IMR-90 (cell line): ENCODE results near the gene CPED1.

Experiments used
- BHLHE40 ChIP-seq: fragments of 150-350 bp; IDR thresholded peaks from 2 replicates; pipeline ENCODE4 v1.6.1; 2016; ENCODE audit warnings: mild to moderate bottlenecking, low read depth, low read length
- CEBPB ChIP-seq: IDR thresholded peaks from 2 replicates; pipeline ENCODE4 v1.6.1; 2012; ENCODE audit warnings: low read depth, low read length, improper control_type of control experiment
- CTCF ChIP-seq: conservative IDR thresholded peaks from 2 replicates; pipeline ENCODE4 v1.5.1; 2012; ENCODE audit warnings: mild to moderate bottlenecking, low read depth, low read length, improper control_type of control experiment
- ELK1 ChIP-seq: fragments of 150-350 bp; IDR thresholded peaks from 2 replicates; pipeline ENCODE4 v1.6.1; 2016; ENCODE audit warnings: low read depth, mild to moderate bottlenecking, low read length, moderate library complexity, borderline replicate concordance
- MAZ ChIP-seq: IDR thresholded peaks from 2 replicates; pipeline ENCODE4 v1.6.1; 2012; ENCODE audit warnings: low read depth, mild to moderate bottlenecking, low read length, improper control_type of control experiment, moderate library complexity, borderline replicate concordance
- MXI1 ChIP-seq: IDR thresholded peaks from 2 replicates; pipeline ENCODE4 v1.6.1; 2012; ENCODE audit warnings: low read depth, mild to moderate bottlenecking, low read length, moderate library complexity, borderline replicate concordance
- NFE2L2 ChIP-seq: fragments of 150-350 bp; IDR thresholded peaks from 2 replicates; pipeline ENCODE4 v1.6.1; 2016; ENCODE audit warnings: low read depth, mild to moderate bottlenecking, low read length
- POLR2A ChIP-seq: IDR thresholded peaks from 2 replicates; pipeline ENCODE4 v1.6.1; 2012; ENCODE audit warnings: mild to moderate bottlenecking, low read depth, low read length
- RAD21 ChIP-seq: IDR thresholded peaks from 2 replicates; pipeline ENCODE4 v1.6.1; 2012; ENCODE audit warnings: low read length, improper control_type of control experiment
- RCOR1 ChIP-seq: IDR thresholded peaks from 2 replicates; pipeline ENCODE4 v1.6.1; 2012; ENCODE audit warnings: mild to moderate bottlenecking, low read length, improper control_type of control experiment; ENCODE audit not compliant: insufficient replicate concordance
- RFX5 ChIP-seq: IDR thresholded peaks from 2 replicates; pipeline ENCODE4 v1.8.0; 2012; ENCODE audit warnings: low read depth, mild to moderate bottlenecking, low read length, moderate library complexity
- SMC3 ChIP-seq: fragments of 150-350 bp; IDR thresholded peaks from 2 replicates; pipeline ENCODE4 v1.6.1; 2016; ENCODE audit warnings: low read depth, mild to moderate bottlenecking, antibody characterized with exemption, low read length, moderate library complexity
- USF2 ChIP-seq: fragments of 150-350 bp; IDR thresholded peaks from 2 replicates; pipeline ENCODE4 v1.6.1; 2017; ENCODE audit warnings: mild to moderate bottlenecking, antibody characterized with exemption, low read length, low read depth

GRCh38 chr7:121020989-121021969, 32.8 kb downstream of the CPED1 start:
- TF ChIP-seq CTCF, result no peak
- no peak for TF ChIP-seq RCOR1
- no peak for TF ChIP-seq POLR2A
- TF ChIP-seq CEBPB, result no peak
- TF ChIP-seq USF2, result no peak
- TF ChIP-seq RFX5, result no peak
- TF ChIP-seq BHLHE40, result no peak
- TF ChIP-seq SMC3, result no peak
- TF ChIP-seq RAD21, result no peak
- no peak for TF ChIP-seq MAZ
- TF ChIP-seq ELK1, result no peak
- no peak for TF ChIP-seq NFE2L2
- no peak for TF ChIP-seq MXI1
